ENCODE data around the gene USP36. TPM values are rescaled to one million over a fixed set of nuclear protein-coding genes. Genes with fewer than 3 reads are reported as not detected.
A peak's percentile ranks its signal among the peaks of the same experiment; 100 is the strongest.

USP36 gene
- total RNA-seq, 1 experiment from 2014 or later: 37.5 TPM

DNA sequence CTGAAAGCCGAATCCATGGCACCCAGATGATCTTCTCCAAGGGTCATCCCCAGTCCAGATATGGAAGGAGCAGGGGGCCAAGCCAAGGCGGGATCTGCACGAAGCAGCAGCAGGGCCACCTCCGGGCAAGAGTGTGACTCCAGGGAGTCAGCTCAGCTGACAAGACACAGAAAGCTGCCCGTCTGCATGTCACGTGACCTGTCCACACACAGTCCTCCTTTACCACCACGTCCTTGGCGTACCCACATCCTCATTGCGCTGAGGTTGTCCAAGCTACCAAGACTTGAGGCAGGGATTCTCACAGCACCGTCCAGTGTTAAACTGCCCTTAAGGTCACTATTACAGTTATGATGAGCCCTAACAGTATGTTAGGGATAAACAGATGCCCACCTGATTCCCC, 47.2 kb downstream of the USP36 start:
- Histone ChIP-seq H3K36me3 (ENCODE audit: low read depth, low read length) (peaks cover 41% of the 10 kb centered on the region), H3K27me3 (ENCODE audit: low read length) (no peaks in the 10 kb centered on the region), H3K9me2 (replicated peaks; ENCODE audit: low read length) (no peaks in the 10 kb centered on the region), H3K9ac (ENCODE audit: low read length) (no peak overlapping the region), H3K4me1 (ENCODE audit: insufficient read depth, low read length) (no peaks in the 10 kb centered on the region), H3K9me3 (ENCODE audit: low read length) (no peaks in the 10 kb centered on the region), H2AFZ (ENCODE audit: low read length) (no peak overlapping the region), H3F3A (ENCODE audit: low read length, unreplicated experiment) (no peaks in the 10 kb centered on the region), H3K79me2 (ENCODE audit: low read length) (no peaks in the 10 kb centered on the region), H3K4me2 (ENCODE audit: low read length) (no peak overlapping the region), H3K4me3 (ENCODE audit: low read length) (no peak overlapping the region), H3K27ac (ENCODE audit: low read length) (no peak overlapping the region), H4K20me1 (ENCODE audit: low read length) (no peaks in the 10 kb centered on the region)
- intact Hi-C loops (cut with micrococcal nuclease): no loop called here
- BruUV-seq (replicated peaks): no TSS peak
- TF ChIP-seq EZH2 (IDR thresholded peaks at IDR 0.05; ENCODE audit: low read length, unreplicated experiment) (no peak), EZH2phosphoT487 (IDR thresholded peaks at IDR 0.05; ENCODE audit: borderline replicate concordance, low read length) (no peak)
- TF ChIP-seq, protein P1, sequence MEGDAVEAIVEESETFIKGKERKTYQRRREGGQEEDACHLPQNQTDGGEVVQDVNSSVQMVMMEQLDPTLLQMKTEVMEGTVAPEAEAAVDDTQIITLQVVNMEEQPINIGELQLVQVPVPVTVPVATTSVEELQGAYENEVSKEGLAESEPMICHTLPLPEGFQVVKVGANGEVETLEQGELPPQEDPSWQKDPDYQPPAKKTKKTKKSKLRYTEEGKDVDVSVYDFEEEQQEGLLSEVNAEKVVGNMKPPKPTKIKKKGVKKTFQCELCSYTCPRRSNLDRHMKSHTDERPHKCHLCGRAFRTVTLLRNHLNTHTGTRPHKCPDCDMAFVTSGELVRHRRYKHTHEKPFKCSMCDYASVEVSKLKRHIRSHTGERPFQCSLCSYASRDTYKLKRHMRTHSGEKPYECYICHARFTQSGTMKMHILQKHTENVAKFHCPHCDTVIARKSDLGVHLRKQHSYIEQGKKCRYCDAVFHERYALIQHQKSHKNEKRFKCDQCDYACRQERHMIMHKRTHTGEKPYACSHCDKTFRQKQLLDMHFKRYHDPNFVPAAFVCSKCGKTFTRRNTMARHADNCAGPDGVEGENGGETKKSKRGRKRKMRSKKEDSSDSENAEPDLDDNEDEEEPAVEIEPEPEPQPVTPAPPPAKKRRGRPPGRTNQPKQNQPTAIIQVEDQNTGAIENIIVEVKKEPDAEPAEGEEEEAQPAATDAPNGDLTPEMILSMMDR (conservative IDR thresholded peaks at IDR 0.05; ENCODE audit: low read depth, low read length): no peak
- DNase-seq: no peak
- CTCF ChIA-PET: no interaction called here
- ATAC-seq: no peak
- POLR2A ChIA-PET (ENCODE audit: unreplicated experiment): no interaction called here

DNA sequence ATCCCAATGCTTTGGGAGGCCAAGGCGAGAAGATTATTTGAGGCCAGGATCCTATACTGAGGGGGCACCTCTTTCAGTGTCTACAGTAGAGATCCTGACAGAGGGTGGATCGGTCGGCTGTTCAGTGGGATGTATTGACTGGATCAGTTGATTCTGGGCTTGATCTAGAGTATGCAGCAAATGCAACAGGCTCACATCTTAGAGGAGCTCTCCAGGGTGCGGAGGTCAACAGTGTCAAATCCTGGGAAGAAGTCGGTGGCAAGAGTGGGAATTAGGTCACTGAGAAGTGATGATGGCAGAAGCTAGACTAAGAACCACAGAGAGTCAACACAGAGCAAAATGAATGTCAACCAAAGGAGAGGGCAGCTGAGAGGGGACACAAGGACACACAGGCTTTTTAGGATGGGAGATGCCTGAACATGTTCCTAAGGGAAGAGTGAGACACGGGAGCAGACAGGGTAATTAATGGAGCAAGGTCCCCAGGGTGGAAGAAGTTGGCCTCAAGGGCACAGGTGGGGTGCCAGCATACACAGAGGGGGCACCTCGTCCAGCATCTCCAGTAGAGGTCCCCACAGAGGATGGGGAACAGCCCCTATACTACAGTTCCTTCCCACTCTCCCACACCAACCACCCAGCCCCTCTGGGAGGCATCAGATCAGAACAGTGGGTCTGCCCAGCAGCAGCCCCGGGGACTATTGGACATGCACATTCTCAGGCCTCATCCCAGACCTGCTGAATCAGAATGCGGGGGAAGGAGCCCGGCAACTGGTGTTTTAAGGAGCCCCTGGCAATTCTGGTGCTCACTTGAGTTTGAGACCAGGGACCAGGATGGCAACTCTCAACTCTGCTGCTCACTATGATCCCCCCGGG, 48.5 kb downstream of the USP36 start:
- H3K4me2 ChIP-seq (ENCODE audit: low read length): no peak overlapping the region
- no peaks in the 10 kb centered on the region for H3K4me1 ChIP-seq (ENCODE audit: insufficient read depth, low read length)
- BruUV-seq (replicated peaks): no TSS peak
- no peaks in the 10 kb centered on the region for H3K9me3 ChIP-seq (ENCODE audit: low read length)
- no peak overlapping the region for H3K27ac ChIP-seq (ENCODE audit: low read length)
- no peaks in the 10 kb centered on the region for H4K20me1 ChIP-seq (ENCODE audit: low read length)
- TF ChIP-seq EZH2phosphoT487 (IDR thresholded peaks at IDR 0.05; ENCODE audit: borderline replicate concordance, low read length) (no peak), EZH2 (IDR thresholded peaks at IDR 0.05; ENCODE audit: low read length, unreplicated experiment) (no peak)
- TF ChIP-seq, protein P1 (conservative IDR thresholded peaks at IDR 0.05; ENCODE audit: low read depth, low read length): 0 out of 2 replicates have a peak, but pooled peaks have one; percentile 11
- no peaks in the 10 kb centered on the region for H3F3A ChIP-seq (ENCODE audit: low read length, unreplicated experiment)
- H3K27me3 ChIP-seq (ENCODE audit: low read length): no peaks in the 10 kb centered on the region
- DNase-seq (no peak), ATAC-seq (no peak)
- no peaks in the 10 kb centered on the region for H3K79me2 ChIP-seq (ENCODE audit: low read length)
- intact Hi-C loops (cut with micrococcal nuclease): no loop called here
- H3K36me3 ChIP-seq (ENCODE audit: low read depth, low read length): peaks cover 28% of the 10 kb centered on the region
- H3K9ac ChIP-seq (ENCODE audit: low read length): no peak overlapping the region
- CTCF ChIA-PET: no interaction called here
- no peak overlapping the region for H2AFZ ChIP-seq (ENCODE audit: low read length)
- POLR2A ChIA-PET (ENCODE audit: unreplicated experiment): no interaction called here
- no peak overlapping the region for H3K4me3 ChIP-seq (ENCODE audit: low read length)
- no peaks in the 10 kb centered on the region for H3K9me2 ChIP-seq (replicated peaks; ENCODE audit: low read length)

DNA sequence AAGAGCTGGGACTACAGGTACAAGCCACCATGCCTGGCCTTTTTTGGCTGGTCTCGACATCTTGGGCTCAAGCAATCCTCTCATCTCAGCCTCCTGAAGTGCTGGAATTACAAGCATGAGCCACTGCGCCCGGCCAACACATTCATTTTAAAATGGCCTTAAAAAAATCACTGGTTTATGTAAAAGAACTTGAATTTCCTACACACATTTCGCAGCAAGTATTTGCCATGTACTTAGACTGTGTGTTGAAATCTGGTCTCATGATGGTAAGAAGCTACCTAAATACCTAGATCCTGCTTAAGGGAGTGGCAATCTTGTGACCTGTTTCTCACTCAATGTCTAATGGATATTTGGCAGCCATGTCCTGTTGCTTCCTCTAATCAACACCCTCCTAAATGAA, 50.1 kb downstream of the USP36 start:
- H3K4me3 ChIP-seq (ENCODE audit: low read length): no peak overlapping the region
- no peak overlapping the region for H3K9ac ChIP-seq (ENCODE audit: low read length)
- no peaks in the 10 kb centered on the region for H3K9me3 ChIP-seq (ENCODE audit: low read length)
- TF ChIP-seq, protein P1 (conservative IDR thresholded peaks at IDR 0.05; ENCODE audit: low read depth, low read length): no peak
- TF ChIP-seq EZH2phosphoT487 (IDR thresholded peaks at IDR 0.05; ENCODE audit: borderline replicate concordance, low read length) (no peak), EZH2 (IDR thresholded peaks at IDR 0.05; ENCODE audit: low read length, unreplicated experiment) (no peak)
- CTCF ChIA-PET: no interaction called here
- no peak overlapping the region for H3K4me2 ChIP-seq (ENCODE audit: low read length)
- H3K27ac ChIP-seq (ENCODE audit: low read length): no peak overlapping the region
- H3F3A ChIP-seq (ENCODE audit: low read length, unreplicated experiment): no peaks in the 10 kb centered on the region
- H3K36me3 ChIP-seq (ENCODE audit: low read depth, low read length): peaks cover 13% of the 10 kb centered on the region; the same call in 1 of the 2 replicates
- no peaks in the 10 kb centered on the region for H3K4me1 ChIP-seq (ENCODE audit: insufficient read depth, low read length)
- BruUV-seq (replicated peaks): no TSS peak
- ATAC-seq (no peak), DNase-seq (no peak)
- H3K9me2 ChIP-seq (replicated peaks; ENCODE audit: low read length): no peaks in the 10 kb centered on the region
- H2AFZ ChIP-seq (ENCODE audit: low read length): no peak overlapping the region
- POLR2A ChIA-PET (ENCODE audit: unreplicated experiment): interaction anchor here (0.6 kb wide), 1 partner anchor 54 kb away, joined by 6 read pairs; no protein-coding TSS in a partner anchor
- intact Hi-C loops (cut with micrococcal nuclease): no loop called here
- H3K27me3 ChIP-seq (ENCODE audit: low read length): no peaks in the 10 kb centered on the region
- H3K79me2 ChIP-seq (ENCODE audit: low read length): no peaks in the 10 kb centered on the region
- no peaks in the 10 kb centered on the region for H4K20me1 ChIP-seq (ENCODE audit: low read length)
